Measurements from ENCODE around the gene SPAG6.

DNA sequence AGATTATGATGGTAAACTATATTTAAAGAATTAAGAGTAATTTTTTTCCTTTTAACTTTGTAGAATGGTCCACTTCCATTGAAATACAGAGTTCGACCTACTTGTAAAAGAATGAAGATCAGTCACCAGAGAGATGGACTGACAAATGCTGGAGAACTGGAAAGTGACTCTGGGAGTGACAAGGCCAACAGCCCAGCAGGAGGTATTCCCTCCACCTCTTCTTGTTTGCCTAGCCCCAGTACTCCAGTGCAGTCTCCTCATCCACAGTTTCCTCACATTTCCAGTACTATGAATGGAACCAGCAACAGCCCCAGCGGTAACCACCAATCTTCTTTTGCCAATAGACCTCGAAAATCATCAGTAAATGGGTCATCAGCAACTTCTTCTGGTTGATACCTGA, 16.1 kb upstream of the SPAG6 start:
- TF ChIP-seq, protein P1, sequence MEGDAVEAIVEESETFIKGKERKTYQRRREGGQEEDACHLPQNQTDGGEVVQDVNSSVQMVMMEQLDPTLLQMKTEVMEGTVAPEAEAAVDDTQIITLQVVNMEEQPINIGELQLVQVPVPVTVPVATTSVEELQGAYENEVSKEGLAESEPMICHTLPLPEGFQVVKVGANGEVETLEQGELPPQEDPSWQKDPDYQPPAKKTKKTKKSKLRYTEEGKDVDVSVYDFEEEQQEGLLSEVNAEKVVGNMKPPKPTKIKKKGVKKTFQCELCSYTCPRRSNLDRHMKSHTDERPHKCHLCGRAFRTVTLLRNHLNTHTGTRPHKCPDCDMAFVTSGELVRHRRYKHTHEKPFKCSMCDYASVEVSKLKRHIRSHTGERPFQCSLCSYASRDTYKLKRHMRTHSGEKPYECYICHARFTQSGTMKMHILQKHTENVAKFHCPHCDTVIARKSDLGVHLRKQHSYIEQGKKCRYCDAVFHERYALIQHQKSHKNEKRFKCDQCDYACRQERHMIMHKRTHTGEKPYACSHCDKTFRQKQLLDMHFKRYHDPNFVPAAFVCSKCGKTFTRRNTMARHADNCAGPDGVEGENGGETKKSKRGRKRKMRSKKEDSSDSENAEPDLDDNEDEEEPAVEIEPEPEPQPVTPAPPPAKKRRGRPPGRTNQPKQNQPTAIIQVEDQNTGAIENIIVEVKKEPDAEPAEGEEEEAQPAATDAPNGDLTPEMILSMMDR (IDR thresholded peaks at IDR 0.05): no peak
- no peak for TF ChIP-seq POLR2AphosphoS5 (IDR thresholded peaks at IDR 0.05)
- no peak for TF ChIP-seq EP300 (IDR thresholded peaks at IDR 0.05)

All from upper lobe of left lung (tissue), 4 donors.